SK-N-DZ (cell line): ENCODE measurements around the gene RANBP9.

ENCODE experiments used
- DNase-seq: peaks from one replicate; pipeline ENCODE4 v3.0.0-alpha.2; 2015; ENCODE audit warnings: low spot score

Gene RANBP9

DNA sequence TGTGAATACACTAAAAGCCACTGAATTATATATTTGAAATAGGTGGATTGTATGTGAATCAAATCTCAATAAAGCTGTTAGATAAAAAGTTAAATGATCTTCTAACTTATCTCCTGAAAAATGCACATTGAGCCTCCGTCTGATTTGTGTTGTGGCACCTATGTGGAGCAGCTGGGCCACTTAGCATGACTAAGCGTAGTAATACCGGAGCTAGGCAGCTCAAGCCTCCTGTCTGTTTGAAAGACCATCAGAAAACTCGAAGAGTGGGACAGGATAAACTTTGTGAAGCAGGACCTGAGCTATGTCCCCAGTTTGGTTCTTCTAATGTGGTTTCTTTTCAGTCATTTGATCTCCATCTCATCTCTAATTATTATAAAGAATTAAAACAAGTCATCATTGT, 107.5 kb downstream of the RANBP9 start:
- no peak for DNase-seq

DNA sequence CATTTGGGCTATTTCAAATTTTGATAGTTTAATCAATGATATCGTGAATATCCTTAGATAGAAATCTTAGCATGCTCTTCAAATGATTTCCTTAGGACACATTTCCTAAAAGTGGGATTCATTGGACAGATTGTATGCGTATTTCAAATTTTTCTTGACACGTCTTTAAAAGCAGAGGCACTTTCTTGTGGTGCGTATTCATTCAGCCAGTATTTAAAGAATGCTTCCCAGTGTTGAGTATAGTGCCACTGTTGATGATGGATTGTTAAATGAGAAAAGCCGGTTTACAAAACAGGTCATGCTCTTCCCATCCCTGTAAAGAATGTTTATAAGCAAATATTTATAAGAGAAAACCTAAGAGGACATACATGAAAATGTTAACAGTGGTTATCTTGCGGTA, 111.6 kb downstream of the RANBP9 start:
- DNase-seq = no peak

DNA sequence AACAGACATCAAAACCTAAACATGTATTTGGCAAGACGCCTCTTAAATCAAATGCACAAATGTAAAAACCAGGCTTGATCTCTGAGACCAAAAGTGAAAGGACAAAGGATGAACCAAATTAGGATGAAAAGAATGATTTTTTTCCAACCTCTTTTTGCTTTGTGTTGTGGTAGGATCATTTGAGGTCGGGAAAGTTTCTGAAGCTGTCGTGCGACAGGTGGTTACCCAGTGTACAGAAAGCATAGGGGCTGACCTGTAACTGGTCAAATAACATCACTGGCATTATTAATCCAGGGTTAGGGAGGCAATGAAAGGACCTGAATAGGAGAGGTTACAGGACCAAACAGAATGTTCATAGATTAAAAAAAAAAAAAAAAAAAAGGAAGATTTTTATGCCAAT, 114.6 kb downstream of the RANBP9 start:
- no peak for DNase-seq

DNA sequence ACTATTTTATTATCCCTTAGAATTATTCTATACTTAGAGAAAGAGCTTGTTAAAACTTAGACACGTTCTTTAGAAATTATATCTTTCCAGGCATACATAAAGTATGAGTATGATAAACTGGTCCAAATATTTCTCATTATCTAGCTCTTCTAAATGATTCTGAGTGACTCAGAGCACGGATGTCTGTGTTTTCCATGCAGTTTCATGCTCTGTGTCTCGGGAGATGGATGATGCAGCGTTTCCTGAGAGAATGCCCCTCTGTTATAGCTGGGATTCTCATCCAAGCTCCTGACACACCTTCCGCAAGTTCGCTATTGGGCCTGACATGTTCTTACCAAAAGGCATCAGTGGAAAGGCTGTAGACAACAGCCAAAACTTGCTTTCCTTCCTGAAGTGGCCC, 117.9 kb downstream of the RANBP9 start:
- no peak for DNase-seq

DNA sequence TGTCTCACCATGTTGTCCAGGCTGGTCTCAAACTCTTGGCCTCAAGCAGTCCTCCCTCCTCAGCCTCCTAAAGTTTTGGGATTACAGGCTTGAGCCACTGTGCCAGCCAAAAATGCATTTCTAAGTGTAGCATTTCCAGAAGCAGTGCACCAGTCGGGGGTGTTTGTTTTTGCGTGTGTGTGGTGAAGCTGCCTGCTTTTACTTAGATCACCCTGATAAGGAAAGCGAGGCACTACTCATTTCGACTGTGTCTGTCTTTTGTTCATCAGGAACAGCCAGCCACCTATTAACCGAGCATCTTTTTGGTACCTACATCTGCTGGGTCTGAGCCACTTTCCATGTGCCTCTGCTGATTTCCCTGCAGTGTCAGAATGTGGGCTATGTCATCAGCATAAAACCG, 118.5 kb downstream of the RANBP9 start:
- DNase-seq = peak; percentile 74

DNA sequence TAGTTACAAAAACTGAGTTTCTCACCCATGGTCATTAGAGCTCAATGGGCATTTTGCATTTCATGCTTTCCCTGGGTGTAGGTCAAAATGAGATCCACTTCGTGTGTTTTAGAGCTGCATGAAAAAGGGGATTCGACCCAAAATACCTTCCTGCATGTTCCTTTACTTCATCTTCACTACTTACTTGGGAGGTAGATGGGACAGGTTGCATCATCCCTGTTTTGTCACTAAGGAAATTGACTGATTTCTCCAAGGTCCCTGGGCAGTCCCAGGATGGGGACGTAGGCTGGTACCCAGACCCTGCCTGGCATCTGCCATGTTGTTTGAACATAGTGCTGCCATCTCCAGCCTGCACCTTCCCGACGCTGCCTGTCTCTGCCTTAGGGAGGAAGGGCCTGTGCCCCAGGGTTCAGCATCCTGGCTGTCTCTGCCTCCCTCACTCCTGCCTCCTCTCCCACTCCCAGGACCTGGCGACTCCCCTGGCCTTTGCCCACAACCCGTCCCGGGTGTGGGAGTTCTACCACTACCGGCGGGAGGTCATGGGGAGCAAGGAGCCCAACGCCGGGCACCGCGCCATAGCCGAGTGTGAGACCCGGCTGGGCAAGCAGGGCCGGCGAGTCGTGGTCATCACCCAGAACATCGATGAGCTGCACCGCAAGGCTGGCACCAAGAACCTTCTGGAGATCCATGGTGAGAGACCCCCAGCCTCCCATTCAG, 120.3 kb downstream of the RANBP9 start:
- no peak for DNase-seq

DNA sequence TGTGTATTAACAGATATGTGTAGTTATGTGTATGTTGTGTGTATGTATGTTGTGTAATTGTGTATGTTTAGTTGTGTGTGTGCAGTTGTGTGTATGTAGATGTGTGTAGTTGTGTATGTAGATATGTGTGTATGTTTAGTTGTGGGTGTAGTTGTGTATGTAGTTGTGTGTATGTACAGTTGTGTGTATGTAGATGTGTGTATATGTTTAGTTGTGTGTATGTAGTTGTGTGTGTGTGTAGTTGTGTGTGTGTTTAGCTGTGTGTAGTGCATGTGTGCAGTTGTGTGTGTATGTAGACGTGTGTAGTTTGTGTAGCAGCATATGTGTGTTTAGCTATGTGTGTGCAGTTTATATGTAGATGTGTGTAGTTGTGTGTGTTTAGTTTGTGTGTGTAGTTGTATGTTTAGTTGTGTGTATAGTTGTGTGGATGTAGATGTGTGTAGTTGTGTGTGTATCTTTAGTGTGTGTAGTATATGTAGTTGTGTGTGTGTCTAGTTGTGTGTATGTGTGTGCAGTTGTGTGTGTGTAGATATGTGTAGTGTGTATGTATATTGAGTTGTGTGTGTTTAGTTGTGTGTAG, 121.0 kb downstream of the RANBP9 start:
- no peak for DNase-seq

DNA sequence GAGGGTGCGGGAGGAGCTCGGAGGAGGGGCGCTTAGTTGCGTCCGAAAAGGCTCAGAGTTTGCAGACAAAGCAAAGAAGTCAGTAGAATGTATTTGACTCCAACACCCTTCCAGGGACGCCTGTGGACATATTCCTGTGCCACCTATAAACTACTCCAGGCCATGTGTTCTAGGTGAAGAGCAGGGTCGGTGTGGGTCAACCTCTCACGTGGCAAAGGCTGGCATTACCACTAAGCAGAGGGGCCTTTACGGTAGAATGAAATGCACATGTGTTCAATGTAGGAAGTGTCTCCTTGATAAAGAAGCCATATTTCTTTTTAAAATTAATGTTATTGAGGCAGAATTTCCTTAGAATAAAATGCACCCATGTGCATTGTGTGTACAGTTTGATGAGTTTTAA, 121.8 kb downstream of the RANBP9 start:
- DNase-seq = no peak

DNA sequence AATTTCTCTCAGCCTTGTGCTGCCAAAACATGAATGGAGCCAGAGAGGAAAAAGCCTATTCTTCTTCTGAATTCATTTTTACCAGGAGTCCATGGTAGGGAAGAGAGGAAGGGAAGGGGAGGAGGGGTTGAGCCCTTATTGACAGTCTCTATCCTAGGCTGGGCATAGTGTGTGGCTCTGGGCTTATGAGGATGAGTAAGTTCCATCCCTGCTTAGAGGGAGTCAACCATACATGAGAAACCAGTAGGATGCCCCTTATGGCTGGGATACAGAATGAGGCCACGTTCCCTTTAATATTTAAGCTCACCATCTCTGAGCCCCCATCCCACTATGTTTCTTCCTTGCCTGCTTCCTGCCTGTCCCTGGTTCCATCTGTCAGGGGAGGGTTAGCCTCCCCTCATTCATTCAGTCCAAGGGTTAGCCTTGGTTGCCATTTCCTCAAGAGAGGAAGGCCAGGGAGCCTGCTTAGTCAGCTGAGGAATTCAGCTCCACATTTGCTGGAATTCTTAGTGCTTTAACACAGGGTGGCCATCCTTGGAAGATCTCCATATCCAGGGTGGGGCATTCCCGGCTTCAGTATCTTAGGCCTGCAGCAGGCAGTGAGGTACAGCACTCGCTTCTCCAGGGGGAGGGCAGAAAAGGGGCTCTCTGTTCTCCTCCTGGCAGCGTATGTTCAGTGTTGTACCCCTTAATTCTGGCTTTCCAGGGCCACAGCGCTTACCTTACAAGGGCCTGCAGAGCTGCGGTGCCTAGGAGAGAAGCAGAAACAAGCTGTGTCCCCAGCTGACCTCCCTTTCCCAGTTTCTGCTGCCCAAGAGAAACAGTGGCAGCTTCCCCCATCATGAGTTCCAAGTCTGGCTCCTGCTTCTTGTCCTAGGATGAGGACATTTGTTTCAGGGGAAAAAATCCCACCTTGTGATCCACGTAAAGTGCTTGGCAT, 124.8 kb downstream of the RANBP9 start:
- DNase-seq = no peak

DNA sequence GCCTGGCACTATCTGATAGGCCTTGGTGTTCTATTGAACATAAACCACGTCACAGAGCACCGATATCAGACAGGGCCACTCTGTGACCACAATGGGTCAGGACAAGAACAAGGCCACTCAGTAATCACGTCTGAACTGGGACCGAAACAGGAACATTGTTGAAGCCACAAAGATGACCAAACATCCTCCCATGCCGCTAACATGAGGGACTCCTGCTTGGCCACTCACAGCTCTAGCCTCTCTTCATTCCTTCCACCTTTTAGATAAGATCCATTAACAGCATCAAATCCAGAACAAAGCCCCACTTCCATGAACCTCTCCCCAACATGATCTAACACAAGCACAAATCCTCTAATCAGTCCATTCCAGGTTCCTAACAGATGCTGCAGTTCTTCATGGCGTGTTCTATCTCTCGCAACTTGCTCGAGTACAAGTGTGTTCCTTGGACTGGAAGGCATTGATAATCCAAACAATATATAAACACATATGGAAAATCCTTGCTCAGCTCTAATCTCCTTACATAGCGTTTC, 129.9 kb downstream of the RANBP9 start:
- no peak for DNase-seq

DNA sequence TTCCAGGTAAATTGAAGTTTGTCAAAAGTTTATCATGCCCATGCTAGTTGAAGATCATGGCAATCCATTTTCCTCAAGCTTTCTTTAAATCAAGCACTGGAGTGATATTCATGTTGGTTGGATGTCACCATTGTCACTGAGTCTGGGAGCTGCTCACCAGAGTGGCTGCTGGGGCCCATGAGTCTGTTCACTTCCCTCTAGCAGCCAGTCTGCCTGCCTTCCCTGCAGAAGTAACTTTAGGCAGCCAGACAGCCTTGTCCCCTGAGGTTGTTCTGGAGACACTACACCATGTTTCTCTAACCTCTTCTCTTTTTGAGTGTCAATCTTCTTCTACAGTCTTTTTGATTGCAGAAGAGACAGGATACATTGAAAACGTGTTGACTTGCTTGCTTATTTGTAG, 131.7 kb downstream of the RANBP9 start:
- DNase-seq = no peak

DNA sequence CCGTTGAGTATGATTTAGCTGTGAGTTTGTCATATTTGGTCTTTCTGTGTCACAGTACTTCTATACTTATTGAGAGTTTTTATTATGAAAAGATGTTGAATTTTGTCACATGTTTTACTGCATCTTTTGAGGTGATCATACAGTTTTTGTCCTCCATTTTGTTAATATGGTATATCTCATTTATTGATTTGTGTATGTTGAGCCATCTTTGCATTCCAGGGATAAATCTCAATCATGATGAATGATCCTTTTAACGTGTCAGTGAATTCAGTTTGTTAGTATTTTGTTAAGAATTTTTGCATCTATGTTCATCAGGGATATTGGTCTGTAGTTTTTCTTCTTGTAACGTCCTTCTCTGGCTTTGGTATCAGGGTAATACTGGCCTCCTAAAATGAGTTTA, 133.7 kb downstream of the RANBP9 start:
- DNase-seq = no peak

DNA sequence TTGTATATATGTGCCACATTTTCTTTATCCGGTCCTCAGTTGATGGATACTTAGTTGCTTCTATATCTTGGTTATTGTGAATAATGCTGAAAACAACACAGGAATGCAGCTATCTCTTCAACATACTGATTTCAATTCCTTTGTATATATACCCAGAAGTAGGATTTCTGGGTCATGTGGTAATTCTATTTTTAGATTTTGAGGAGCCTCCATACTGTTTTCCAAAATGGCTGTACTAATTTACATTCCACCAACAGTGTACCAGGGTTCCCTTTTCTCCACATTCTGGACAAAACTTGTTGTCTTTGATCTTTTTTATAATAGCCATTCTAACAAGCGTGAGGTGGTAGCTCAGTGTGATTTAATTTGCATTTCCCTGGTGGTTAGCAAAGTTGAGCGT, 135.6 kb downstream of the RANBP9 start:
- no peak for DNase-seq

DNA sequence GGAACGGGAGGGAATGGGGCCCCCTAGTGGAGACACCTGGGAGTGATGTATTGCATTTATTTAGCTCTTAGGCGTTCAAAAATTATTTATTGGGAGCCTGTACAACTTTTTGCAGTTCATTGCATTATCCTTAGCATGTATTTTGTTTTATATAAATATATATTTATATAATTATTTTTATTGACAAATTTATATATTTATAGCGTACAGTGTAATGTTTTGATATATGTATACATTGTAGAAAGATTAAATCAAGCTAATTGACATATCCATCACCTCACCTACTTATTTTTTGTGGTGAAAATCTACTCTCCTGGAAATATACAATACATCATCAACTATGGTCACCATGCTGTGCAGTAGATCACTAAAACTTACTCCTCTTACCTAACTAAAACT, 136.3 kb downstream of the RANBP9 start:
- DNase-seq = no peak

DNA sequence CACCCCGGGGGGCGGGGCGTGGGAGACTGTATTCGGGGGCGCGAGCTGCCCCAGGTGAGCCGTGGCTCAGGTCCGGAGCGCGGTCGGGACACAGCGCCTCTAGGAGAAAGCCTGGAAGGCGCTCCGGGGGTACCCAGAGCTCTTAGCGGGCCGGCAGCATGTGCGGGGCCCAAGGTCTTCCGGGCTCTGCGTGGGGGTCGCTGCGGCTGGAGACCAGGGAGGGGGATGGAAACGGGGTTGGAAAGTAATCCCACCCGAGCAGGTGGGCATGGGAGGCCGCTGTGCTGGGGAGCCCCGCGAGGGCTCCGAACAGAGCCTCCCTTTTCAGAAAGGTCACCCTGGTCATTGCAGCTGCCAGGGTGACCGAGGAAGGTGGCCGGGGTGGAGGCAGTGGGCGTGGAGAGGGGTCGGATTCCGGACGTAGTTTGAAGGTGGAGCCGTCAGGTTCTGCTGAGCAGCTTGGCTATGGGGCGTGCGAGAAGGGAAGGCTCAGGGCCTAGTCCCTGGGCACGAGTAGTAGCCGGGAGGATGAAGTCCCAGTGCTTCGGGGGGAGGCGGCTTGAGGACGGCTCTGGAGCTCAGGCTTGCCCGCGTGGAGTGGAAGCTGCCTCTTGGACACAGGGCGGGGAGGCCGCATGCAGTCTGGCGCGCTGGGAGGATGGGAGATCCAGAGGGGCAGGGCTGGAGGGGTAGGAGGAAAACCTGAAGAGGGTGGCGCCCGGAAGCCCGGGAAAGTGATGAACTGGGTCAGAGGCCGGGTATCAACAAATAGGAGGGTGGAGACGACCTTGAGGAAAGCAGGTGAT, 136.9 kb downstream of the RANBP9 start, which contains the start of gene SIRT5:
Gene SIRT5 (plus strand): TSS at position 31 of the 806 bp plus-strand sequence. CDS start 9,510 bp downstream, outside the sequence.
- peak; percentile 91 for DNase-seq

DNA sequence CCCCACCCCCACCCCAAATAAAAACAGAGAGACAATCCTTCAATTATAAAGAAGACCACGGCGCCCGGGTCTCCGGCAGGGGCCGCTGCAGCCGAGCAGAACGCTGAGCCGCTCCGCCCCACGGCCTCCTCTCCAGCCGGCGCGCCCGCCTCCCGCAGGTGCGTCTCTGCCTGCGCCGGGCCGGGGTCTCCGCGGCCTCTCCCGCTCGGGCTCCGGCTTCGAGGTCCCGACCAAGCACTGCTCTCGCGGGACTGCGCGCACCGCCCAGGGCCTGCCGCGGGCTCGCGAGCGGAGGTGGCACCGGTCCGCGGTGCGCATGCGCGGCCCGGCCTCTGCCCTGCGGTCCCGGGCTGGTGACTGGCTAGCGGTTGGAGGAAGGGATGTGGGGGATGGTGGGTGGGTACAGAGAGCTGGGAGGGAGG, 137.5 kb downstream of the RANBP9 start:
- DNase-seq = peak; percentile 95

DNA sequence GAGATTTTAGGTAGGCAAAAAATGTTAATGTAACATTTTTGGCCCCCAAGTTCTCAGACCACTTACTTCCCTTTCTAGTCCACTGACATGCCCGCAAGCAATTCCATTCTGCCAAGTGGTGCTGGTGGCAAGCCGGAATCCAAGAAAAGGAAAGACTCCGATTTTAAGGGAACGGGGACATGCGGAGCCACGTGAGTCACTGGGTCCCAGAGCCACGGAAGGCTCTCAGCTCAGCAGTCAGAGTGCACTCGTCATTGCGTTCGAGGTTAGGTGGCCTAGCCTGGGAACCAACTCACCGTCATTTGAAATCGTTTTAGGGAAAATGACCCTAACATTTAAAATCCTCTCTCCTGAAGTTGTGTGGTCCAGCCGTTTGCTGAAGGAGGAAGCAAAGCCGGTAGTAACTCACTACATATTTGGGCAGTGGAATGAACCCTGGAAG, 137.9 kb downstream of the RANBP9 start:
- DNase-seq = peak; percentile 31

DNA sequence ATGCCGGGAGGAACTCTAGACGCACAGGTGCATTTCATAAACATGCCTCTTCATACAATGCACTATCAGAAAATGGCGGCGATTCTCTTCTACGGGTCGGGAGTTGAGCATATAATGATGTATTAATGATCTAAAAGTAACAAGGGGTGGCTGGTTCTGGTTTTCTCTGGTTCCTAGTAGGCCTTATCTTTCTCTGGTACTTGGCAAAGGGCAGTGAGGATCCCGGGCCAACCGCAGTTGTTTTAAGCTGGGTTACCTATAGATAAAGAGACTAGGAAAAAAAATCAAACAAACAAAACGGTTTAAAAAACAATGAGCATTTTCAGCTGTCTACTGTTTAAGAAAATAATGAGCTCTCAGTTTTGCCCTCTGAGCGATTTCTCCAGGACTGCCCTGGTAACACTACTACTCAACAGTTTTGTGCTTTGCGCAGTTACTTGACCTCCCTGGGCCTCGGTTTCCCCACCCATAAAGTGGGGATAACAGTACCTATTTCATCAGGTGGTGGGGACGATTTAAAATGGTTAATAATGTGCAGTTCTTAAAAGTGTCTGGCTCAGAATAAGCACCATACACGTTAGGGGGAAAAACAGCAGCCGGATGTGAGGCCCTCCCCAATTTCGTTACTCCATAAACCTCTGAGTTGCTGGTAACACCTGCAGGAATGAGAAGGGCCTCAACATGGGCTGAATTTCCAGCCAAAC, 138.5 kb downstream of the RANBP9 start:
- no peak for DNase-seq

DNA sequence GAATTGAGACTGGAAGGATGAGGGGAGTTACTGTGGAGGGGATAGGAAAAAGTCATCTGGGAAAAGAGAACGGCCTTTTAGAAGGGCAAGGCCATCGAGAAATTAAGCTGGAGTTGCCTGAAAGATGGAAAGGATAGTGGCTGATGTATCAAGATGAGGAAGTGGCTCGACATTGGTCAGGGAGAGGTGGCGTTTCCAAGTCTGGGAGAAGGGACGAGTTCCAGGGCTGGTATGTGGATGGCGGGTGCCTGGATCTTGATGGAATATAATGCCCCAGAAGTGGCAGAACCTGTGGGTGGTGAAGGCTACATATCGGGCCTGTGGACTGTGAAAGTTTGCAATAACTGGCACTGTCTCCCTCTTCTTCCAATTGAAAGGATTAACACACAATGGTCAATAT, 139.4 kb downstream of the RANBP9 start:
- DNase-seq = no peak
